Sigmoid colon (tissue), 4 donors: Measurements from ENCODE around the gene BCAN.

Experiments
- CTCF ChIP-seq, 4 experiments: fragments of 450-650 bp in 3 of 4; fragments of 200-600 bp in 1 of 4; IDR thresholded peaks; one replicate each; pipeline ENCODE4 v1.5.1; 2016 to 2019; ENCODE audit warnings: antibody characterized with exemption in 4 of 4, mild to moderate bottlenecking in 3 of 4, moderate library complexity in 2 of 4
- EP300 ChIP-seq, 4 donors: sonication (generic); formaldehyde crosslinking; IDR thresholded peaks; one replicate each; pipeline ENCODE4 v1.6.1; 2017; ENCODE audit warnings: antibody characterized with exemption in 4 of 4

- TF ChIP-seq EP300 (IDR thresholded peaks at IDR 0.05) (no peak), CTCF (IDR thresholded peaks at IDR 0.05) (no peak)
These were observed 54.8 kb downstream of the BCAN start for GRCh38 chr1:156696755-156697154.
